Mesothelial cell of epicardium (in vitro differentiated cells): Measurements from ENCODE around the gene C14orf119. TPM values are rescaled to one million over a fixed set of nuclear protein-coding genes. Genes with fewer than 3 reads are reported as not detected.

ENCODE experiments used
- DNase-seq, 2 experiments: peaks; one replicate each; pipeline ENCODE4 v3.0.0; 2021; ENCODE audit warnings: low spot score in 2 of 2; ENCODE audit not compliant: unreplicated experiment in 2 of 2
- H3K27ac Mint-ChIP-seq: 2 replicates; pipeline ENCODE4 v1.8.0; 2021; ENCODE audit warnings: mixed read lengths
- H3K27me3 Mint-ChIP-seq: 2 replicates; pipeline ENCODE4 v1.8.0; 2021; ENCODE audit warnings: low read depth, mixed read lengths
- H3K36me3 Mint-ChIP-seq: 2 replicates; pipeline ENCODE4 v1.8.0; 2021; ENCODE audit warnings: mixed read lengths
- H3K4me1 Mint-ChIP-seq: 2 replicates; pipeline ENCODE4 v1.8.0; 2021; ENCODE audit warnings: mixed read lengths
- H3K4me3 Mint-ChIP-seq: 2 replicates; pipeline ENCODE4 v1.8.0; 2021; ENCODE audit warnings: mild to moderate bottlenecking, moderate library complexity, mixed read lengths
- H3K9me3 Mint-ChIP-seq: 2 replicates; pipeline ENCODE4 v1.8.0; 2021; ENCODE audit warnings: mixed read lengths
- CTCF ChIP-seq: fragments of 200-600 bp; sonication (generic); IDR thresholded peaks from one replicate; pipeline ENCODE4 v1.5.0; 2021; ENCODE audit warnings: antibody characterized with exemption; ENCODE audit not compliant: unreplicated experiment
- total RNA-seq: library from RNA; stranded (reverse); gene quantifications from 3 replicates; pipeline ENCODE4 v1.2.1, GENCODE V29; 2021

The C14orf119 gene
- total RNA-seq, 1 donor from 2014 or later: 45.6 TPM

GRCh38 chr14:23115918-23116317 lies 20.6 kb downstream of the C14orf119 start:
- no peaks in the 10 kb centered on the region for H3K9me3 Mint-ChIP-seq
- no peak for DNase-seq

GRCh38 chr14:23117371-23118020 lies 22.2 kb downstream of the C14orf119 start:
- H3K27me3 Mint-ChIP-seq: peaks cover 4% of the 10 kb centered on the region
- no peak for TF ChIP-seq CTCF

More at GRCh38 chr14:23115918-23116317, 20.6 kb downstream of the C14orf119 start:
- Mint-ChIP-seq H3K27ac (no peak overlapping the region), H3K27me3 (peaks cover 4% of the 10 kb centered on the region), H3K36me3 (no peaks in the 10 kb centered on the region), H3K4me3 (no peak overlapping the region), H3K4me1 (peaks cover 6% of the 10 kb centered on the region)
- TF ChIP-seq CTCF: no peak

GRCh38 chr14:23118506-23119362 lies 23.4 kb downstream of the C14orf119 start, which contains the start of gene CEBPE:
TSS of gene CEBPE (minus strand) at chr14:23119255. CDS start at chr14:23119091, 164 bp downstream.
- Mint-ChIP-seq H3K4me1 (peaks cover 11% of the 10 kb centered on the region), H3K27ac (no peak within 1 kb of the TSS), H3K9me3 (no peaks in the 10 kb centered on the region), H3K36me3 (no peaks in the 10 kb centered on the region), H3K4me3 (no peak within 1 kb of the TSS), H3K27me3 (peaks cover 4% of the 10 kb centered on the region)
- no peak for DNase-seq
- TF ChIP-seq CTCF: no peak

More at GRCh38 chr14:23117371-23118020, 22.2 kb downstream of the C14orf119 start:
- Mint-ChIP-seq H3K9me3 (no peaks in the 10 kb centered on the region), H3K36me3 (no peaks in the 10 kb centered on the region), H3K27ac (no peak overlapping the region), H3K4me3 (no peak overlapping the region), H3K4me1 (peaks cover 12% of the 10 kb centered on the region)
- no peak for DNase-seq

- DNase-seq: no peak
- Mint-ChIP-seq H3K4me3 (no peak overlapping the region), H3K36me3 (no peaks in the 10 kb centered on the region), H3K27me3 (peaks cover 4% of the 10 kb centered on the region), H3K27ac (no peak overlapping the region), H3K9me3 (no peaks in the 10 kb centered on the region), H3K4me1 (peaks cover 17% of the 10 kb centered on the region)
- no peak for TF ChIP-seq CTCF
Measured at GRCh38 chr14:23119363-23120327, 24.3 kb downstream of the C14orf119 start.
